Mucosa of rectum (tissue), 2 donors: Measurements from ENCODE around the gene ARHGEF11.

Source experiments
- H3K27ac ChIP-seq, 2 donors: one replicate each; pipeline ENCODE4 v1.7.0; 2013; ENCODE audit warnings: inconsistent platforms in 2 of 2, low read depth in 2 of 2, low read length in 2 of 2
- H3K27me3 ChIP-seq, 2 donors: one replicate each; pipeline ENCODE4 v1.7.0; 2013; ENCODE audit warnings: low read length in 2 of 2; ENCODE audit not compliant: control insufficient read depth in 2 of 2, insufficient read depth in 2 of 2
- H3K36me3 ChIP-seq, 2 donors: one replicate each; pipeline ENCODE4 v1.7.0; 2013; ENCODE audit warnings: low read length in 2 of 2; ENCODE audit not compliant: control insufficient read depth in 2 of 2, insufficient read depth in 2 of 2
- H3K4me1 ChIP-seq, 2 donors: one replicate each; pipeline ENCODE4 v1.7.0; 2013; ENCODE audit warnings: low read length in 2 of 2, mild to moderate bottlenecking in 1 of 2; ENCODE audit not compliant: control insufficient read depth in 2 of 2, insufficient read depth in 2 of 2
- H3K4me3 ChIP-seq, 2 donors: one replicate each; pipeline ENCODE4 v1.7.0; 2013; ENCODE audit warnings: low read length in 2 of 2
- H3K9ac ChIP-seq, 2 donors: one replicate each; pipeline ENCODE4 v1.7.0; 2013; ENCODE audit warnings: low read length in 2 of 2, low read depth in 1 of 2, mild to moderate bottlenecking in 1 of 2
- H3K9me3 ChIP-seq, 2 donors: one replicate each; pipeline ENCODE4 v1.7.0; 2013; ENCODE audit warnings: low read length in 2 of 2; ENCODE audit not compliant: control insufficient read depth in 2 of 2
- donor health status: healthy.
- donor health status: Normal muscosa, but diverticular disease.

ARHGEF11 gene

DNA sequence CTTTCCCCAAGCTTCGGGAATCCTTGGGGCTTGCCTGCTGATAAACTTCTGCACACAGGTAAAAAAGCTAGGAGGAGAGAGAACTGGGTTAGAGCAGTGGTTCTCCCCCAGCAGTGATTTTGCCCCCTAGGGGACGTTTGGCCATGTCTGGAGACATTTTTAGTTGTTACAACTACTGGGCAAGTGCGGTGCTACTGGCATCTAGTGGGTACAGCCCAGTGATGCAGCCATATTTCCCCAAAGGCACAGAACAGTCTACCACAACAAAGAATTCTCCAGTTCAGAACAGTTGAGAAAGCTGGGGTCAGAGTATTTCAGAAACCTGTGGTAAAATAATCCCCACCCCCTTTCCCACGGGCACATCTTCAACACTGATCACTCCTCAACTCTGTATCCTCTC, 83.8 kb downstream of the ARHGEF11 start:
- H3K9me3 ChIP-seq = no peaks in the 10 kb centered on the region
- peaks cover 62 to 71% of the 10 kb centered on the region in 2 donors for H3K36me3 ChIP-seq
- H3K27me3 ChIP-seq = no peaks in the 10 kb centered on the region
- no peak overlapping the region for H3K27ac ChIP-seq
- no peak overlapping the region for H3K9ac ChIP-seq
- no peak overlapping the region for H3K4me3 ChIP-seq
- no peaks in the 10 kb centered on the region for H3K4me1 ChIP-seq

DNA sequence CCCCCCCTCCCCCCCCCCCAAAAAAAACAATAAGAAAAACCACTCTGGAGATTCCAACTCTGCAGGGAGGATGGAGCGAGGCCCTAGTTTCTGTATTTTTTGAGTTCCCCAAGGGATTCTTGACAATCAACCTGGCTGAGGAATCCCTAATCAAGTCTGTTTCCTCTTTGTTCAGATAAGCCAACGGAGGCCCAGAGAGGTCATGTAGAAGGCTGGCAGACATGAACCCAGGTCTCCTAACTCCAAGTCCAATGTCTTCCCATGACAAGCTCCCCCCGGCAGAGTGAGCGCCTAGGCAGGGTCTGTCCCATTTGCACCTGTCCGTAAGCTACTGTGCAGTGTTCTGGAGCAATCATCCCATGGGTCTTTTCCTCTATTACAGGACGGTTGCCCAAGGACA, 85.6 kb downstream of the ARHGEF11 start:
- peaks cover 70 to 82% of the 10 kb centered on the region in 2 donors for H3K36me3 ChIP-seq
- H3K27ac ChIP-seq = no peak overlapping the region
- no peaks in the 10 kb centered on the region for H3K9me3 ChIP-seq
- no peak overlapping the region for H3K4me3 ChIP-seq
- H3K9ac ChIP-seq = no peak overlapping the region
- H3K4me1 ChIP-seq = no peaks in the 10 kb centered on the region
- H3K27me3 ChIP-seq = no peaks in the 10 kb centered on the region

DNA sequence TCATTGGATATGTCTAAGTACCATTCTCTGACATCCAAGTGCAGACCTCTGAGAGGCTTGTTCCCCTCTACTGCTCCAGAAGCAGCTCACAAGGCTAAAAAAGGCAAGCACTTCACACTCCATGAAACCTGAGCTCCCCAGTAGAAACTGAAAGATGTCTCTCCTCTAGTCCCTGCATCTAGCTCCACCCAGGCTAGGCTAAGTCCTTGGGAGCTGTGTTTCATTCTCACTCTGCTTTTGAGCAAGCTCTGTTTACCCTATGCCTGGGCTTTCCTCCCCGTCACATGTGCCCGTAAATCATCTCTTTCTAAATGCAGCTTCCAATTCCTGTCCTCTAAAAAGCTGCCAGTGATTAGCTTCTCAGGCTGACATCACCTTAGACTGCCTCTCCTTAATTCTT, 86.1 kb downstream of the ARHGEF11 start:
- H3K36me3 ChIP-seq = peaks cover 75 to 80% of the 10 kb centered on the region in 2 donors

DNA sequence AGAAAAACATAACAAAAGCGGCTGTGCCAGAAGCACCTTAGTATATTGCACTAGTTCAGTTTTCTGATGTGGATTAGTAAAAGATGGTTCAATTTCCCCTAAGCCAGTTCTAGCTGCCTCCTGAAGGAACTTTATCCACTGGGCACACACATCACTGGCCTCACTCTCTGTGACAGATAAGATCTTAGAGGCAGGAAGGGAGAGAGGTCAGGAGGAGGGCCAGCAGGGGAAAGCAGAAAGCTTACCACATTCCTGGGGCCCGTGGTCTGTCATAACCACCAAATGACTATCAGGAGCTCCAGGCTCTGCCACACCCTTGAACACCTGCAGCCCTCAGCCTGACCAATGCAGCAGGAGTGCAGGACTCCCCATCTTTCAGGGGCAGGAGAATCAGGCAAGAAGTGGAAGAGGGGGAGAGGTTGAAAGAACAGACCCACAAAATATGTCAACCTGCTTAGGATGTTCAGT, 87.3 kb downstream of the ARHGEF11 start:
- H3K27ac ChIP-seq = no peak overlapping the region
- H3K9ac ChIP-seq = no peak overlapping the region
- H3K4me1 ChIP-seq = no peaks in the 10 kb centered on the region
- no peak overlapping the region for H3K4me3 ChIP-seq
- H3K36me3 ChIP-seq = peaks cover 76 to 79% of the 10 kb centered on the region in 2 donors
- no peaks in the 10 kb centered on the region for H3K27me3 ChIP-seq
- no peaks in the 10 kb centered on the region for H3K9me3 ChIP-seq

More for the DNA sequence above, 86.1 kb downstream of the ARHGEF11 start:
- Histone ChIP-seq H3K27ac (no peak overlapping the region), H3K4me3 (no peak overlapping the region), H3K9me3 (no peaks in the 10 kb centered on the region), H3K27me3 (no peaks in the 10 kb centered on the region), H3K9ac (no peak overlapping the region), H3K4me1 (no peaks in the 10 kb centered on the region)

DNA sequence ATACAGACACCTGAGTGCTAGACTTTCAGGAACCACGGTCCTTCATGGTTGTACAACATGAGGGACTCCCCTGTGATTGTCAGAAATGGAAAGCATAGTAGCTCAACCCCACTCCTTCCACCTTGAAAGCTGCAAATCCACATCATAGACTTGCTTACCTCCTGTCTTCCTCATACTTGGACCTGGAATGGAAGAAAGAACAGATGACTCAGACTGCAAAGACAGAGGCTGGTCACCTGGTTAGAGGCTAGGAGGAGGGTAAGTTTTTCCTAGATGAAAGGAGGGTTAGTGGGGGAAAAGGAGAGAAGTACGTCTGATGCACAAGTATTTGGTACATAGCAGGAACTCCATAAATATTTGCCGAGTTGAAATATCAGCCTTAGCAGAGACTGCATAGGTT, 87.9 kb downstream of the ARHGEF11 start:
- Histone ChIP-seq H3K4me1 (no peaks in the 10 kb centered on the region), H3K27ac (no peak overlapping the region), H3K36me3 (peaks cover 74 to 77% of the 10 kb centered on the region in 2 donors), H3K9me3 (no peaks in the 10 kb centered on the region), H3K27me3 (no peaks in the 10 kb centered on the region), H3K4me3 (no peak overlapping the region), H3K9ac (no peak overlapping the region)

DNA sequence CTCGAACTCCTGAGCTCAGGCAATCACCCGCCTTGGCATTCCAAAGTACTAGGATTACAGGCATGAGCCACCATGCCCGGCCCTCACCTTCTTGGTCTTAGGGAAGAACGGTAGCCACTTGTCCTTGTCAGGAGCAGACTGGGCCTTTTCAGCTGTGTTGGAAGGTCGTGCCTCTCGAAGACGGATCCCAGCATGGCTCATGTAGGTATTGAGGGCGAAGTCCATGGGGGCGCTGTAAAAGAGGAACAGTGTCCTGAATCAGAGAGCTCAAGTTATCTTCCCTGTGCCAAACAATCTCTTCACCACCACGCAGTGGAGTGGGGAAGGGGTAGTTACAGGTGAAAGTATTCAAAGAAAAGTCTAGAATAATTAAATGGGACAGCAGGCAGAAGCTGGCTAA, 89.2 kb downstream of the ARHGEF11 start:
- H3K9ac ChIP-seq = no peak overlapping the region
- no peaks in the 10 kb centered on the region for H3K27me3 ChIP-seq
- H3K4me3 ChIP-seq = no peak overlapping the region
- H3K27ac ChIP-seq = no peak overlapping the region
- no peaks in the 10 kb centered on the region for H3K9me3 ChIP-seq
- H3K4me1 ChIP-seq = no peaks in the 10 kb centered on the region
- H3K36me3 ChIP-seq = peaks cover 67 to 79% of the 10 kb centered on the region in 2 donors

GRCh38 chr1:156953571-156953970, 92.0 kb downstream of the ARHGEF11 start:
- H3K9ac ChIP-seq = no peak overlapping the region
- H3K4me1 ChIP-seq = no peaks in the 10 kb centered on the region
- H3K27me3 ChIP-seq = no peaks in the 10 kb centered on the region
- no peak overlapping the region for H3K4me3 ChIP-seq
- H3K36me3 ChIP-seq = peaks cover 65 to 83% of the 10 kb centered on the region in 2 donors
- H3K27ac ChIP-seq = no peak overlapping the region
- no peaks in the 10 kb centered on the region for H3K9me3 ChIP-seq

DNA sequence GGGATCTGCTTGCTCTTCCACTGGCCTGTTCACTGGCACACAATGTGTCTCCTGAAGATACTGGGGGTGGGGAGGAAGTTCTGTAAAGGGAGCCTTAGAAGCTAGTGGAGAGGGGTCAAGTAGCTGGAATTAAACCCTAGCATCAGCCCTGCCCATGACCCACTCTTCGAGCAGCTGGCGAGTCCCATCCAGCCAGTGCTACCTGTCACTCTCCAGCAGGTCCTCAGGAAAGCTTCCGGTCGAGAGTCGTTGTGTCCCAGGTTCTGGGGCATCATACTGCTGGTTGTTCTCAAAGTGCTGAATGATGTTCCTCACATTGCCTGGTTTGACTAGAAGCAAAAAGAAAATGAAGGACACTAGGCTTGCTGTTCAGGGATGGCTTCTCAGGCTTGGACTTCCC, 94.2 kb downstream of the ARHGEF11 start:
- H3K9me3 ChIP-seq = no peaks in the 10 kb centered on the region
- no peak overlapping the region for H3K27ac ChIP-seq
- H3K9ac ChIP-seq = no peak overlapping the region
- peaks cover 64 to 81% of the 10 kb centered on the region in 2 donors for H3K36me3 ChIP-seq
- no peaks in the 10 kb centered on the region for H3K27me3 ChIP-seq
- H3K4me3 ChIP-seq = no peak overlapping the region
- H3K4me1 ChIP-seq = no peaks in the 10 kb centered on the region

DNA sequence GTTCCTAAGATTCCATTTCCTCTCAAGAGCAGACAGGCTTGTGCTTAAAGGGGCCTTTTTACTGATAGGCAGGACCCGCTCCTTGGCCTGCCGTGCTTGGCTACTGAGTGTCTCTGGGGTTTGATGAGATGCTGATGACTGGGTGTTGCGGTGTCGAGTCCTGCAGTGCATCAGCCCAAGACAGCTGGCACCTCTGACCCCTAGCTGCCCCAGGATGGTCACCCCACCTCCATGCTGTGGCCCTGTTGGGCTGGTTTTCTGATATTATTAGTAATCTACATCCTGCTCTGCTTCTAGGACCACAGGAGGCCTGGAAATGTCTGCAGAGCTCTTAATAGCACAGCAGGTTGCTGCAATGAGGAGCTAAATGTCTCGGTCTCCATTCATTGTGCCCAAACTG, 96.4 kb downstream of the ARHGEF11 start:
- Histone ChIP-seq H3K9me3 (no peaks in the 10 kb centered on the region), H3K27ac (no peak overlapping the region), H3K27me3 (no peaks in the 10 kb centered on the region), H3K4me3 (no peak overlapping the region), H3K4me1 (no peaks in the 10 kb centered on the region), H3K9ac (no peak overlapping the region), H3K36me3 (peaks cover 70 to 83% of the 10 kb centered on the region in 2 donors)

DNA sequence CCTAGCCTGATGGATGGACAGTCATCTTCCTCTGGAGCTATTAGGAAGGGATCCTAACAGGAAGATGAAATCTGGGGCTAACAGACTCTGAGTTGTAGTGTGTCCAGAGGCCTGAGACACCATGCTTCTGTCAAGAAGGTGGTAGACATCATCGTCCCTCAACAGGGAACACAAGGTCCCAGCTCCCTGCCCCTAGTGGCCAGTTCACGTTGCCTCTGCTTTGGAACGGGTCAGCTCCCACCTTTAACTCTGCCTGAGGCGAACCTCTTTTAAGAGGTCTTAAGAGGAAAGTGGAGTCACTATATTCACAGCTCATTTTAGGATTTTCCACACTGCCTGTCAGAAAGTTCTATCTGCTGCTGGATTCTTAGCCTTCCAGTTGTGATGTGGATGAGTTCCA, 96.8 kb downstream of the ARHGEF11 start:
- no peak overlapping the region for H3K9ac ChIP-seq
- no peaks in the 10 kb centered on the region for H3K9me3 ChIP-seq
- H3K27ac ChIP-seq = no peak overlapping the region
- H3K4me1 ChIP-seq = no peaks in the 10 kb centered on the region
- peaks cover 74 to 87% of the 10 kb centered on the region in 2 donors for H3K36me3 ChIP-seq
- no peaks in the 10 kb centered on the region for H3K27me3 ChIP-seq
- H3K4me3 ChIP-seq = no peak overlapping the region
